Measurements from ENCODE around the gene FBXO44. TPM values are rescaled to one million over a fixed set of nuclear protein-coding genes. Genes with fewer than 3 reads are reported as not detected.
"Not testable (repeated sequence)": the region's sequence is repeated elsewhere in the genome, so short reads cannot be mapped to it uniquely, and the experiment has no call there.

The FBXO44 gene
- total RNA-seq (ENCODE audit: insufficient read depth, low replicate concordance) = 7.9 TPM

- DNase-seq (ENCODE audit: low spot score) = no peak
Measured at GRCh38 chr1:11654137-11654938, at the start of gene FBXO44, which contains the start of gene FBXO2. Gene FBXO44, plus strand, starts transcription at chr1:11654877. Its CDS starts 959 bp downstream, at chr1:11655836. Gene FBXO2, minus strand, starts transcription at chr1:11654429. Its CDS starts 89 bp downstream, at chr1:11654340.

GRCh38 chr1:11606775-11607174, 47.9 kb upstream of the FBXO44 start:
- no peak for DNase-seq (ENCODE audit: low spot score)

GRCh38 chr1:11608596-11609130, 46.0 kb upstream of the FBXO44 start:
- not testable (repeated sequence) for DNase-seq (ENCODE audit: low spot score)

- not testable (repeated sequence) for DNase-seq (ENCODE audit: low spot score)
Measured at GRCh38 chr1:11609378-11609777, 45.3 kb upstream of the FBXO44 start.

GRCh38 chr1:11610629-11611180, 44.0 kb upstream of the FBXO44 start:
- DNase-seq (ENCODE audit: low spot score) = no peak

GRCh38 chr1:11611638-11612327, 42.9 kb upstream of the FBXO44 start:
- no peak for DNase-seq (ENCODE audit: low spot score)

GRCh38 chr1:11613347-11613746, 41.3 kb upstream of the FBXO44 start:
- DNase-seq (ENCODE audit: low spot score) = no peak

- DNase-seq (ENCODE audit: low spot score) = peak; percentile 16
Measured at GRCh38 chr1:11615090-11615489, 39.6 kb upstream of the FBXO44 start.

GRCh38 chr1:11616766-11617165, 37.9 kb upstream of the FBXO44 start:
- no peak for DNase-seq (ENCODE audit: low spot score)

- DNase-seq (ENCODE audit: low spot score) = no peak
Measured at GRCh38 chr1:11617314-11617713, 37.4 kb upstream of the FBXO44 start.

GRCh38 chr1:11617741-11618140, 36.9 kb upstream of the FBXO44 start:
- DNase-seq (ENCODE audit: low spot score) = no peak

GRCh38 chr1:11620405-11620804, 34.3 kb upstream of the FBXO44 start:
- no peak for DNase-seq (ENCODE audit: low spot score)

- no peak for DNase-seq (ENCODE audit: low spot score)
Measured at GRCh38 chr1:11620924-11621323, 33.8 kb upstream of the FBXO44 start.

- no peak for DNase-seq (ENCODE audit: low spot score)
Measured at GRCh38 chr1:11622398-11622797, 32.3 kb upstream of the FBXO44 start.

GRCh38 chr1:11623702-11624101, 31.0 kb upstream of the FBXO44 start:
- DNase-seq (ENCODE audit: low spot score) = no peak

GRCh38 chr1:11626551-11626950, 28.1 kb upstream of the FBXO44 start:
- DNase-seq (ENCODE audit: low spot score) = no peak

GRCh38 chr1:11628767-11629166, 25.9 kb upstream of the FBXO44 start:
- DNase-seq (ENCODE audit: low spot score) = no peak

- no peak for DNase-seq (ENCODE audit: low spot score)
Measured at GRCh38 chr1:11629184-11630016, 25.3 kb upstream of the FBXO44 start.

GRCh38 chr1:11634365-11635192, 20.1 kb upstream of the FBXO44 start:
- DNase-seq (ENCODE audit: low spot score) = no peak

GRCh38 chr1:11638121-11638520, 16.6 kb upstream of the FBXO44 start:
- DNase-seq (ENCODE audit: low spot score) = no peak

Measured in umbilical cord (tissue), 2 donors.